Liver (tissue), 9 donors: ENCODE measurements around the gene MFNG. TPM values are rescaled to one million over a fixed set of nuclear protein-coding genes. Genes with fewer than 3 reads are reported as not detected.

Source experiments
- DNase-seq: peaks from one replicate; pipeline ENCODE4 v3.0.0-alpha.2; 2017; ENCODE audit warnings: low spot score
- H3K27ac ChIP-seq, 2 donors: one replicate each; pipeline ENCODE4 v1.7.0; 2013; ENCODE audit warnings: inconsistent platforms in 2 of 2, low read length in 2 of 2, control low read depth in 1 of 2, low read depth in 1 of 2, mild to moderate bottlenecking in 1 of 2
- H3K27me3 ChIP-seq, 4 donors: one replicate each; pipeline versions ENCODE4 v1.6.1 to v1.7.0; 2013; ENCODE audit warnings: low read length in 3 of 4, inconsistent platforms in 1 of 4, mild to moderate bottlenecking in 1 of 4, moderate library complexity in 1 of 4; ENCODE audit not compliant: control insufficient read depth in 4 of 4, insufficient read depth in 4 of 4
- H3K36me3 ChIP-seq, 4 donors: one replicate each; pipeline versions ENCODE4 v1.6.1 to v1.7.0; 2013; ENCODE audit warnings: low read length in 3 of 4, mild to moderate bottlenecking in 3 of 4, low read depth in 1 of 4, moderate library complexity in 1 of 4; ENCODE audit not compliant: control insufficient read depth in 4 of 4, insufficient read depth in 3 of 4
- H3K4me1 ChIP-seq, 4 donors: one replicate each; pipeline versions ENCODE4 v1.6.1 to v1.7.0; 2013; ENCODE audit warnings: low read length in 3 of 4, mild to moderate bottlenecking in 3 of 4, moderate library complexity in 1 of 4; ENCODE audit not compliant: control insufficient read depth in 4 of 4, insufficient read depth in 4 of 4
- H3K4me3 ChIP-seq, 3 donors: one replicate each; pipeline versions ENCODE4 v1.6.1 to v1.7.0; 2013; ENCODE audit warnings: low read length in 3 of 3, control low read depth in 1 of 3, low read depth in 1 of 3, mild to moderate bottlenecking in 1 of 3
- H3K9ac ChIP-seq, 2 donors: one replicate each; pipeline ENCODE4 v1.7.0; 2013; ENCODE audit warnings: low read length in 2 of 2, mild to moderate bottlenecking in 2 of 2, moderate library complexity in 2 of 2, control low read depth in 1 of 2, low read depth in 1 of 2
- H3K9me3 ChIP-seq, 4 donors: one replicate each; pipeline versions ENCODE4 v1.6.1 to v1.7.0; 2013; ENCODE audit warnings: low read length in 3 of 4; ENCODE audit not compliant: control insufficient read depth in 4 of 4
- EGR1 ChIP-seq, 2 donors: IDR thresholded peaks; 2 replicates each; pipeline ENCODE4 v1.6.1; 2016 to 2018; ENCODE audit warnings: antibody characterized with exemption in 2 of 2, low read depth in 2 of 2
- FOXA1 ChIP-seq: IDR thresholded peaks from 2 replicates; pipeline ENCODE4 v1.6.1; 2016; ENCODE audit warnings: antibody characterized with exemption
- FOXA2 ChIP-seq: IDR thresholded peaks from 2 replicates; pipeline ENCODE4 v1.6.1; 2016; ENCODE audit warnings: antibody characterized with exemption
- GABPA ChIP-seq, 2 donors: IDR thresholded peaks in 1 of 2; conservative IDR thresholded peaks in 1 of 2; 2 replicates each; pipeline ENCODE4 v1.6.1; 2016; ENCODE audit warnings: antibody characterized with exemption in 2 of 2, mild to moderate bottlenecking in 1 of 2, moderate library complexity in 1 of 2
- HNF4A ChIP-seq, 2 donors: conservative IDR thresholded peaks; 2 replicates each; pipeline ENCODE4 v1.6.1; 2016; ENCODE audit warnings: antibody characterized with exemption in 2 of 2, mild to moderate bottlenecking in 2 of 2
- HNF4G ChIP-seq: IDR thresholded peaks from 2 replicates; pipeline ENCODE4 v1.6.1; 2016; ENCODE audit warnings: antibody characterized with exemption
- JUND ChIP-seq, 2 donors: IDR thresholded peaks; 2 replicates each; pipeline ENCODE4 v1.6.1; 2016; ENCODE audit warnings: antibody characterized with exemption in 2 of 2
- NR2F2 ChIP-seq: IDR thresholded peaks from 2 replicates; pipeline ENCODE4 v1.6.1; 2016; ENCODE audit warnings: antibody characterized with exemption
- RAD21 ChIP-seq, 2 donors: IDR thresholded peaks; 2 replicates each; pipeline ENCODE4 v1.6.1; 2016; ENCODE audit warnings: antibody characterized with exemption in 2 of 2, mild to moderate bottlenecking in 2 of 2
- RXRA ChIP-seq, 2 donors: IDR thresholded peaks; 2 replicates each; pipeline ENCODE4 v1.6.1; 2017 to 2018; ENCODE audit warnings: antibody characterized with exemption in 2 of 2, mild to moderate bottlenecking in 1 of 2
- SP1 ChIP-seq: IDR thresholded peaks from 2 replicates; pipeline ENCODE4 v1.6.1; 2018; ENCODE audit warnings: antibody characterized with exemption, mild to moderate bottlenecking
- TAF1 ChIP-seq: conservative IDR thresholded peaks from 2 replicates; pipeline ENCODE4 v1.6.1; 2016; ENCODE audit warnings: antibody characterized with exemption, mild to moderate bottlenecking
- YY1 ChIP-seq: IDR thresholded peaks from 2 replicates; pipeline ENCODE4 v1.6.1; 2016; ENCODE audit warnings: antibody characterized with exemption, mild to moderate bottlenecking
- ZBTB33 ChIP-seq: IDR thresholded peaks from 2 replicates; pipeline ENCODE4 v1.6.1; 2016; ENCODE audit warnings: antibody characterized with exemption
- WGBS: extraction: QIAGEN DNeasy Blood & Tissue Kit; methylation state at CpG from one replicate; pipeline ENCODE4 v1.1.7; 2013; 5-methylcytosine and 5-hydroxymethylcytosine counted together
- polyA plus RNA-seq, 2 donors: library from polyadenylated mRNA; stranded (reverse) in 1 of 2; unstranded in 1 of 2; fragments of 200-250 nt in 1 of 2; fragments of >200 nt in 1 of 2; fragmentation: Nextera tagmentation in 1 of 2; extraction: Ambion mirVana in 1 of 2; gene quantifications; one replicate each; pipeline versions ENCODE4 v1.2.1 to v1.2.3, GENCODE V29; 2013 to 2015
- total RNA-seq, 2 donors: library from RNA; depleted of rRNA; stranded (reverse); fragments of >200 nt; gene quantifications; one replicate each; pipeline ENCODE4 v1.2.3, GENCODE V29; 2014
- TF ChIP-seq, protein P1 (sequence below): IDR thresholded peaks from 2 replicates; pipeline ENCODE4 v1.6.1; 2016; ENCODE audit warnings: antibody characterized with exemption
- TF ChIP-seq, protein P2 (sequence below): IDR thresholded peaks from 2 replicates; pipeline ENCODE4 v1.6.1; 2016; ENCODE audit warnings: antibody characterized with exemption
- TF ChIP-seq, protein P3 (sequence below): fragments of 150-350 bp; IDR thresholded peaks from 2 replicates; pipeline ENCODE4 v1.5.1; 2017; ENCODE audit warnings: improper control_type of control experiment, low read depth, low read length; ENCODE audit not compliant: missing input control
- donor health status: healthy.
- donor health status: healthy.
- donor health status: healthy.
- donor health status: healthy.
- donor health status: healthy.

MFNG gene
- total and polyA plus RNA-seq, 4 donors = 5.0 to 10.7 (median 7.4) TPM

- TF ChIP-seq FOXA1 (no peak), GABPA (IDR thresholded peaks at IDR 0.05 in 1 of 2, conservative IDR thresholded peaks at IDR 0.05 in 1 of 2) (no peak), FOXA2 (no peak), JUND (IDR thresholded peaks at IDR 0.05) (no peak)
These were observed 18.8 kb upstream of the MFNG start (continued) for GRCh38 chr22:37504964-37505363.

DNA sequence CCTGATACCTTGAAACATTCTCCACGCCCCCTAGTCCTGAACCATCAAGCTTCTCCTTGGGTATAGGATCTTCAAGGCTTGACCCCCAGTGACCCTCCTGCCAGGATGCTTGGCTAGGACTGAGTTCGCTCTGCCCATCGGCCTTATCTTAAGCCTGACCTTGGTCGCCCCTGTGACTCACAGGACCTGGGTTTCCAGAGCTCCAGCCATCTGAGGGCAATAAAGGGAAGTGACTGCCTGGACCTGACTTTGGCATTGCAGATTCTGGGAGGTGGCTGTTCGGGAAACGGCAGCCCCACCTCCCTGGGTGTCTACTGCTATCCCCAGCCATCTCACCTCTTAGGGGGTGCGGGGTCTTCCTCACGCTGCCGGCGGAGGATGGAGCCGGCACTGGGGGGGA, 17.7 kb upstream of the MFNG start:
- H3K27me3 ChIP-seq = no peaks in the 10 kb centered on the region
- no peaks in the 10 kb centered on the region for H3K9me3 ChIP-seq
- 65% methylated on average over 11 of the region's 11 CpGs for WGBS
- no peak overlapping the region for H3K9ac ChIP-seq
- DNase-seq = no peak
- H3K36me3 ChIP-seq = peaks cover 0 to 4% (median 1%) of the 10 kb centered on the region in 4 donors
- H3K4me1 ChIP-seq = peaks cover 25 to 55% (median 44%) of the 10 kb centered on the region in 4 donors
- TF ChIP-seq, protein P1, sequence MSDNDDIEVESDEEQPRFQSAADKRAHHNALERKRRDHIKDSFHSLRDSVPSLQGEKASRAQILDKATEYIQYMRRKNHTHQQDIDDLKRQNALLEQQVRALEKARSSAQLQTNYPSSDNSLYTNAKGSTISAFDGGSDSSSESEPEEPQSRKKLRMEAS = no peak
- TF ChIP-seq HNF4G (no peak), HNF4A (conservative IDR thresholded peaks at IDR 0.05) (peak in 1 of 2 donors; percentile 35), JUND (IDR thresholded peaks at IDR 0.05) (peak in 1 of 2 donors; percentile 18), EGR1 (IDR thresholded peaks at IDR 0.05; ENCODE audit: low read depth in 2 of 2) (no peak), SP1 (no peak), RAD21 (IDR thresholded peaks at IDR 0.05) (no peak), ZBTB33 (no peak), NR2F2 (peak; percentile 60), GABPA (IDR thresholded peaks at IDR 0.05 in 1 of 2, conservative IDR thresholded peaks at IDR 0.05 in 1 of 2) (no peak), TAF1 (no peak), RXRA (IDR thresholded peaks at IDR 0.05) (peak in 1 of 2 donors; percentile 53), FOXA2 (no peak)
- TF ChIP-seq, protein P2, sequence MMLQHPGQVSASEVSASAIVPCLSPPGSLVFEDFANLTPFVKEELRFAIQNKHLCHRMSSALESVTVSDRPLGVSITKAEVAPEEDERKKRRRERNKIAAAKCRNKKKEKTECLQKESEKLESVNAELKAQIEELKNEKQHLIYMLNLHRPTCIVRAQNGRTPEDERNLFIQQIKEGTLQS = no peak
- TF ChIP-seq, protein P3, sequence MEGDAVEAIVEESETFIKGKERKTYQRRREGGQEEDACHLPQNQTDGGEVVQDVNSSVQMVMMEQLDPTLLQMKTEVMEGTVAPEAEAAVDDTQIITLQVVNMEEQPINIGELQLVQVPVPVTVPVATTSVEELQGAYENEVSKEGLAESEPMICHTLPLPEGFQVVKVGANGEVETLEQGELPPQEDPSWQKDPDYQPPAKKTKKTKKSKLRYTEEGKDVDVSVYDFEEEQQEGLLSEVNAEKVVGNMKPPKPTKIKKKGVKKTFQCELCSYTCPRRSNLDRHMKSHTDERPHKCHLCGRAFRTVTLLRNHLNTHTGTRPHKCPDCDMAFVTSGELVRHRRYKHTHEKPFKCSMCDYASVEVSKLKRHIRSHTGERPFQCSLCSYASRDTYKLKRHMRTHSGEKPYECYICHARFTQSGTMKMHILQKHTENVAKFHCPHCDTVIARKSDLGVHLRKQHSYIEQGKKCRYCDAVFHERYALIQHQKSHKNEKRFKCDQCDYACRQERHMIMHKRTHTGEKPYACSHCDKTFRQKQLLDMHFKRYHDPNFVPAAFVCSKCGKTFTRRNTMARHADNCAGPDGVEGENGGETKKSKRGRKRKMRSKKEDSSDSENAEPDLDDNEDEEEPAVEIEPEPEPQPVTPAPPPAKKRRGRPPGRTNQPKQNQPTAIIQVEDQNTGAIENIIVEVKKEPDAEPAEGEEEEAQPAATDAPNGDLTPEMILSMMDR = no peak
- peak overlapping the region; percentile 92 to 98 for H3K27ac ChIP-seq
- no peak overlapping the region for H3K4me3 ChIP-seq

DNA sequence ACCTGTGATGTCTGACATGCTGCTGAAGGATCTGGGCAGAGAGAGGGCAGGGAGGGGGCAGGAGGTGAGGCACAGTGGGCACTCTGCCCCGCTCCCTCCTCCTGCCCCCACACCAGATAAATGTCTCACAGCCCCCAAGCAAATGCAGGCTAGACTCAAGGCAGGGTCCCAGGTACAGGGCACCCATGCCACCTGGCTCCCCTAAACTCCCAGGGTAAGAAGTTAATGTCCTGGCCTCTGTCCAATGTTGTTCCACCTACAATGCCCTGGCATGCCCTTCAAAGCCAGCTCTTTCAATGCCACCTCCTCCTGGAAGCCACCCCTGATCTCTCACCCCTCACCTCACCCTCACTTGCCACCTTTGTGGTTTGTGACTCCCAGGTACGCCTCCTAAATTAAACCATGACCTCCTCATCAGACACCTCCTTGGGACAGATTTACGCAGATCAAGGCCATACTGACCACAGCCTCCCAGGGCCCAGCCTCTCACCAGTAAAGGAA, 17.0 kb upstream of the MFNG start:
- peaks cover 25 to 55% (median 45%) of the 10 kb centered on the region in 4 donors for H3K4me1 ChIP-seq
- H3K4me3 ChIP-seq = no peak overlapping the region
- H3K27ac ChIP-seq = peak overlapping the region; percentile 92 to 98
- H3K9me3 ChIP-seq = no peaks in the 10 kb centered on the region
- 92% methylated on average over 3 of the region's 3 CpGs for WGBS
- peaks cover 0 to 4% (median 1%) of the 10 kb centered on the region in 4 donors for H3K36me3 ChIP-seq
- H3K9ac ChIP-seq = peak overlapping the region in 1 of 2 donors; percentile 42
- DNase-seq = no peak
- H3K27me3 ChIP-seq = no peaks in the 10 kb centered on the region
- TF ChIP-seq JUND (IDR thresholded peaks at IDR 0.05) (no peak), ZBTB33 (no peak), HNF4A (conservative IDR thresholded peaks at IDR 0.05) (no peak), EGR1 (IDR thresholded peaks at IDR 0.05; ENCODE audit: low read depth in 2 of 2) (no peak), GABPA (IDR thresholded peaks at IDR 0.05 in 1 of 2, conservative IDR thresholded peaks at IDR 0.05 in 1 of 2) (no peak), FOXA2 (no peak), TAF1 (no peak), NR2F2 (no peak), RXRA (IDR thresholded peaks at IDR 0.05) (no peak), SP1 (no peak), RAD21 (IDR thresholded peaks at IDR 0.05) (no peak), YY1 (no peak)
- TF ChIP-seq, protein P2 = no peak
- TF ChIP-seq, protein P3 = no peak
- TF ChIP-seq, protein P1 = no peak
